NB4 (cell line): ENCODE data around the gene ANKRD6.

Experiments used
- DNase-seq: peaks from one replicate; pipeline ENCODE4 v3.0.0; 2010; ENCODE audit warnings: low read depth
- H3K4me3 ChIP-seq: one replicate; pipeline ENCODE4 v1.5.1; 2011; ENCODE audit warnings: mild to moderate bottlenecking, low read depth, low read length, moderate library complexity
- MYC ChIP-seq: IDR thresholded peaks from 2 replicates; pipeline ENCODE4 v1.6.1; 2011; ENCODE audit warnings: low read depth, low read length
- POLR2A ChIP-seq: IDR thresholded peaks from 2 replicates; pipeline ENCODE4 v1.6.1; 2011; ENCODE audit warnings: mild to moderate bottlenecking; ENCODE audit not compliant: insufficient read length; ENCODE audit errors: extremely low read depth
- TF ChIP-seq, protein P1 (sequence below): IDR thresholded peaks from 2 replicates; pipeline ENCODE4 v1.6.1; 2011; ENCODE audit warnings: low read depth, low read length
- TF ChIP-seq, protein P2 (sequence below): IDR thresholded peaks from one replicate; pipeline ENCODE4 v1.5.1; 2012; ENCODE audit warnings: low read depth, low read length

ANKRD6 gene

DNA sequence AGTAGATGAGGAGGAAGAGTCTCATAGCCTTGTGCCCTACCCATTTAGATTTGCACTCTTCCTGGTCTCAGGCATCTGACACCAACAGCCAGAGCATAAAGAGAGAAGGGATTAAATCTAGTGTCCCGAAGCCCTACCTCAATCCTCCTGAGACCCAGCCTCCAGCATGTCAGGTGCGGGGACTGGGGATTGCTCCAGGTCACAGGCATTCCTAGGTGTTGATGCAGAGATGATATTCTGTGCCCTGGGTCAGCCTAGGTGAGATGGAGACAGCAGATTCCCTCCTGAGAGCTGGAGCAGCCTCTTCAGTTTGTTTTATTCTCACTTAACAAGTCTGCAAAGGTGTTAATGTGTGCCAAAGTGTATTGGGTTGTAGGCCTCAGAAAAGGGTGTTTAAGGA, 89.8 kb downstream of the ANKRD6 start:
- TF ChIP-seq MYC, result no peak
- TF ChIP-seq, protein P1, sequence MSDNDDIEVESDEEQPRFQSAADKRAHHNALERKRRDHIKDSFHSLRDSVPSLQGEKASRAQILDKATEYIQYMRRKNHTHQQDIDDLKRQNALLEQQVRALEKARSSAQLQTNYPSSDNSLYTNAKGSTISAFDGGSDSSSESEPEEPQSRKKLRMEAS, result no peak
- TF ChIP-seq POLR2A, result no peak
- TF ChIP-seq, protein P2, sequence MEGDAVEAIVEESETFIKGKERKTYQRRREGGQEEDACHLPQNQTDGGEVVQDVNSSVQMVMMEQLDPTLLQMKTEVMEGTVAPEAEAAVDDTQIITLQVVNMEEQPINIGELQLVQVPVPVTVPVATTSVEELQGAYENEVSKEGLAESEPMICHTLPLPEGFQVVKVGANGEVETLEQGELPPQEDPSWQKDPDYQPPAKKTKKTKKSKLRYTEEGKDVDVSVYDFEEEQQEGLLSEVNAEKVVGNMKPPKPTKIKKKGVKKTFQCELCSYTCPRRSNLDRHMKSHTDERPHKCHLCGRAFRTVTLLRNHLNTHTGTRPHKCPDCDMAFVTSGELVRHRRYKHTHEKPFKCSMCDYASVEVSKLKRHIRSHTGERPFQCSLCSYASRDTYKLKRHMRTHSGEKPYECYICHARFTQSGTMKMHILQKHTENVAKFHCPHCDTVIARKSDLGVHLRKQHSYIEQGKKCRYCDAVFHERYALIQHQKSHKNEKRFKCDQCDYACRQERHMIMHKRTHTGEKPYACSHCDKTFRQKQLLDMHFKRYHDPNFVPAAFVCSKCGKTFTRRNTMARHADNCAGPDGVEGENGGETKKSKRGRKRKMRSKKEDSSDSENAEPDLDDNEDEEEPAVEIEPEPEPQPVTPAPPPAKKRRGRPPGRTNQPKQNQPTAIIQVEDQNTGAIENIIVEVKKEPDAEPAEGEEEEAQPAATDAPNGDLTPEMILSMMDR, result no peak
- DNase-seq, result no peak
- H3K4me3 ChIP-seq, result no peak overlapping the region

DNA sequence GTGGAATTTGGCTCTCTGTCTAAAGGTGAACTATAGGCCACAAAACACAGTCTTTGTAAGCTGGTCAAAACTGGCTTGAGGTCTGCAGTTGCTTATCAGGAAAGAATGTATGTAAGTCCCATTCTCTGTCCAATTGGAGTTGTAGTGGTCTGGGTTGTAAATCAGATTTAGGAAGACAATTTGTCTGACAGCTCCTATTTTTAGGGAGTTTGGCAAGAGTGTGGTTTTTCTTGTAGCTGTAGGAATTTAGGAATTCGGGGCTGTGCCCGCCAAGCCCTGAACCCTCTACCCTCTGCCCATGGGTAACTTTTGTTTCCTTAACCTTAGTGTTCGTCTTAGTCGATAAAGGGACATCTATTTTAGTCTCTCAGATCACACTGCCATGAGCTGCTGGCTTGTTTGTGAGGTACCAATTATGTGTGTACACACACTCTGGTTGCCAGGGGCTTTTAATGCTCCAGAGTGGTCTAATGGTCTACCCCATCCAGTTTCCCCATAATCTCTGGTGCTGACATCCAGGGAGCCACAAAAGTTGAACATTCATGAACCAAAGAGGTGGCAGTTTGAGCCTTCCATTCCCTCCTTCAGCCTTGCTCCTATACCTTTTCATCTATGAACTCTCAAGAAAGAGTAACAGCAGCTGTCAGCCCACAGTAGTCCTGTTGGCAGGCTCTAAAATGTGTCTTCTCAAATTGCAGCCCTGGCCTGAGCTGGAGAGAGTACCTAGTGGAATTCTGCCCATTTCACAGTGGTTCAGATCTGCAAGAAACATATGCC, 93.0 kb downstream of the ANKRD6 start:
- TF ChIP-seq MYC (no peak), POLR2A (no peak)
- TF ChIP-seq, protein P1, result no peak
- TF ChIP-seq, protein P2, result no peak
- no peak for DNase-seq
- H3K4me3 ChIP-seq, result no peak overlapping the region

DNA sequence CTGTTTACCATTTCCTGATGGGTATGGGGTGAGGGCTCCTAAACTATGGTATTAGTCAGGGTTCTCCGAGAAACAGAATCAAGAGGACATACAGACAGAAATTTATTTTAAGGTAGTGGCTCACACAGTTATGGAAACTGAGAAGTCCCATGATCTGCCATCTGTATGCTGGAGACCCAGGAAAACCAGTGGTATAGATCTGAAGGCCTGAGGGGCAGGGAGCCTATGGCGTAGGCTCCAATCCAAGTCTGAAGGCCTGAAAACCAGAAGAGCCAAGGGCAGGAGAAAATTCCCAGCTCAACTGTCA, 93.6 kb downstream of the ANKRD6 start:
- TF ChIP-seq, protein P1, result no peak
- TF ChIP-seq, protein P2, result no peak
- TF ChIP-seq POLR2A, result no peak
- TF ChIP-seq MYC, result no peak
- DNase-seq, result no peak
- H3K4me3 ChIP-seq, result no peak overlapping the region

DNA sequence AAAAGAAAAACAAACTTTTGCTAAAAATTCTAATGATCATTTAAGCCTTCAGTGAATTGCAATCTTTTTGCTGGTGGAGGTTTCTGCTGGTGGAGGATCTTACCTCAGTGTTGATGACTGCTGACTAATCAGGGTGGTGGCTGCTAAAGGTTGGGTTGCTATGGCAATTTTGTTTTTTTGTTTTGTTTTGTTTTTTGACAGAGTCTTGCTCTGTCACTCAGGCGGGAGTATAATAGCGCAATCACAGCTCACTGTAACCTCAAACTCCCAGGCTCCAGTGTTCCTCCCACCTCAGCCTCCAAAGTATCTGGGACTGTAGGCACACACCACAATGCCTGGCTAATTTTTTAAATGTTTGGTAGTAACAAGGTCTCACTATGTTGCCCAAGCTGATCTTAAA, 94.7 kb downstream of the ANKRD6 start:
- H3K4me3 ChIP-seq, result no peak overlapping the region
- no peak for DNase-seq
- TF ChIP-seq, protein P1, result no peak
- TF ChIP-seq POLR2A (no peak), MYC (no peak)
- TF ChIP-seq, protein P2, result no peak

DNA sequence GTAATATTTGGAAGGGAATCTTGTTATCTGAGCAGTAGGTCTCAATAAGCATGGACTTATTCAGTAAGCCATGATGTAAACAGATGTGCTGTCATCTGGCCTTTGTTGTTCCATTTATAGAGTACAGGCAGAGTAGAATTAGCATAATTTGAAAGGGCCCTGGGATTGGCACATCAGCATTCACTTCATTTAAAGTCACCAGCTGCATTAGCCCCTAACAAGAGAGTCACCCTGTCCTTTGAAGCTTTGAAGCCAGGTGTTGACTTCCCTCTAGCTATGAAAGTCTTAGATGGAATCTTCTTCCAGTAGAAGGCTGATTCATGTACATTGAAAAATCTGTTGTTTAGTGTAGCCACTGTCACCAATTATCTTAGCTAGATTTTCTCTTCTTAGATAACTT, 95.9 kb downstream of the ANKRD6 start:
- TF ChIP-seq, protein P2, result no peak
- TF ChIP-seq POLR2A (no peak), MYC (no peak)
- TF ChIP-seq, protein P1, result no peak
- DNase-seq, result no peak
- no peak overlapping the region for H3K4me3 ChIP-seq

DNA sequence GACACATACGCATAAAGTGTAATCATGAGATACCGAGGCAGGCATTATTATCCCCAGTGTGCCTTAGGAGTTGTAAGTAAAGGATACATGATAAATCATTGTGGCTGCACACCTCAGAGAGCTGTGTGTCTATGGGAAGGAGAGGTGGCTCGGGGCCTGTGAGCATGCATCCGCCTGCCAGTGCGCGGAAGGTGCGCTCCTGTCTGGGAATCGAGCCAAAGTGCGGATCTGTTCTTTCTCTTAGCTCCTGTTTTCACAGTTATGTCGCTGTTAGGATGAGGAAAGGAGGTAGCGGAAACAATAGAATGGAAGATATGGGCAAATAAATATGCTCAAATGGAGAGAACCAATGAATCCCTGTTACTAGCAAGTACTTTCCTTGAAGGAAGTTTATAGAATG, 98.0 kb downstream of the ANKRD6 start:
- no peak for DNase-seq
- TF ChIP-seq, protein P2, result no peak
- TF ChIP-seq MYC (no peak), POLR2A (no peak)
- TF ChIP-seq, protein P1, result no peak
- no peak overlapping the region for H3K4me3 ChIP-seq
